Measurements from ENCODE around the gene OCEL1.

DNA sequence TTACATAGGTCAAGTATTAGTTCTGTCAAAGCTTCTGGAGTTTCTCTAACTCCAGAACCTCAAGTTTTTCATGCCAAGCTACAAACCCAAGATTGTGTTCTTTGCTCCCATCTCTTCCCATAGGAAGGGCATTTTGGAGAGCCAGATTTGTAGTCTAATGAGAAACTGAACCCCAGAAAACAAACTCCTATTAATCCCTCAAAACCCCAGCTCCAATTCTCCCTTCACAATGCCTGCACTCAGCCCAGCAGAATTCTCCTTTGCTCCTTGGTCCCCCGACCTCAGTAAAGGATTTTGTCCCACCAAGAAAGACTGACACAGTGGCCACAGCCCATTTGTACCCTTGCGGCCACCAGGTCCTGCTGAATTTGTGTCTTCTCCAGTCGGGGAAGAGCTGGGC, 30.1 kb downstream of the OCEL1 start:
- TF ChIP-seq POLR2A (IDR thresholded peaks at IDR 0.05; ENCODE audit: low read length) (no peak), FOXS1 (CRISPR knock-in tag; IDR thresholded peaks at IDR 0.05) (no peak), POLR2AphosphoS2 (conservative IDR thresholded peaks at IDR 0.05; ENCODE audit: low read length) (no peak), TFCP2L1 (CRISPR knock-in tag; IDR thresholded peaks at IDR 0.05) (no peak), RNF2 (IDR thresholded peaks at IDR 0.05; ENCODE audit: borderline replicate concordance, low read depth) (no peak), JUN (IDR thresholded peaks at IDR 0.05) (no peak)
- TF ChIP-seq, protein P1, sequence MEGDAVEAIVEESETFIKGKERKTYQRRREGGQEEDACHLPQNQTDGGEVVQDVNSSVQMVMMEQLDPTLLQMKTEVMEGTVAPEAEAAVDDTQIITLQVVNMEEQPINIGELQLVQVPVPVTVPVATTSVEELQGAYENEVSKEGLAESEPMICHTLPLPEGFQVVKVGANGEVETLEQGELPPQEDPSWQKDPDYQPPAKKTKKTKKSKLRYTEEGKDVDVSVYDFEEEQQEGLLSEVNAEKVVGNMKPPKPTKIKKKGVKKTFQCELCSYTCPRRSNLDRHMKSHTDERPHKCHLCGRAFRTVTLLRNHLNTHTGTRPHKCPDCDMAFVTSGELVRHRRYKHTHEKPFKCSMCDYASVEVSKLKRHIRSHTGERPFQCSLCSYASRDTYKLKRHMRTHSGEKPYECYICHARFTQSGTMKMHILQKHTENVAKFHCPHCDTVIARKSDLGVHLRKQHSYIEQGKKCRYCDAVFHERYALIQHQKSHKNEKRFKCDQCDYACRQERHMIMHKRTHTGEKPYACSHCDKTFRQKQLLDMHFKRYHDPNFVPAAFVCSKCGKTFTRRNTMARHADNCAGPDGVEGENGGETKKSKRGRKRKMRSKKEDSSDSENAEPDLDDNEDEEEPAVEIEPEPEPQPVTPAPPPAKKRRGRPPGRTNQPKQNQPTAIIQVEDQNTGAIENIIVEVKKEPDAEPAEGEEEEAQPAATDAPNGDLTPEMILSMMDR (IDR thresholded peaks at IDR 0.05) = no peak
- TF ChIP-seq, protein P2, sequence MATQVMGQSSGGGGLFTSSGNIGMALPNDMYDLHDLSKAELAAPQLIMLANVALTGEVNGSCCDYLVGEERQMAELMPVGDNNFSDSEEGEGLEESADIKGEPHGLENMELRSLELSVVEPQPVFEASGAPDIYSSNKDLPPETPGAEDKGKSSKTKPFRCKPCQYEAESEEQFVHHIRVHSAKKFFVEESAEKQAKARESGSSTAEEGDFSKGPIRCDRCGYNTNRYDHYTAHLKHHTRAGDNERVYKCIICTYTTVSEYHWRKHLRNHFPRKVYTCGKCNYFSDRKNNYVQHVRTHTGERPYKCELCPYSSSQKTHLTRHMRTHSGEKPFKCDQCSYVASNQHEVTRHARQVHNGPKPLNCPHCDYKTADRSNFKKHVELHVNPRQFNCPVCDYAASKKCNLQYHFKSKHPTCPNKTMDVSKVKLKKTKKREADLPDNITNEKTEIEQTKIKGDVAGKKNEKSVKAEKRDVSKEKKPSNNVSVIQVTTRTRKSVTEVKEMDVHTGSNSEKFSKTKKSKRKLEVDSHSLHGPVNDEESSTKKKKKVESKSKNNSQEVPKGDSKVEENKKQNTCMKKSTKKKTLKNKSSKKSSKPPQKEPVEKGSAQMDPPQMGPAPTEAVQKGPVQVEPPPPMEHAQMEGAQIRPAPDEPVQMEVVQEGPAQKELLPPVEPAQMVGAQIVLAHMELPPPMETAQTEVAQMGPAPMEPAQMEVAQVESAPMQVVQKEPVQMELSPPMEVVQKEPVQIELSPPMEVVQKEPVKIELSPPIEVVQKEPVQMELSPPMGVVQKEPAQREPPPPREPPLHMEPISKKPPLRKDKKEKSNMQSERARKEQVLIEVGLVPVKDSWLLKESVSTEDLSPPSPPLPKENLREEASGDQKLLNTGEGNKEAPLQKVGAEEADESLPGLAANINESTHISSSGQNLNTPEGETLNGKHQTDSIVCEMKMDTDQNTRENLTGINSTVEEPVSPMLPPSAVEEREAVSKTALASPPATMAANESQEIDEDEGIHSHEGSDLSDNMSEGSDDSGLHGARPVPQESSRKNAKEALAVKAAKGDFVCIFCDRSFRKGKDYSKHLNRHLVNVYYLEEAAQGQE (IDR thresholded peaks at IDR 0.05) = no peak
- TF ChIP-seq, protein P3, sequence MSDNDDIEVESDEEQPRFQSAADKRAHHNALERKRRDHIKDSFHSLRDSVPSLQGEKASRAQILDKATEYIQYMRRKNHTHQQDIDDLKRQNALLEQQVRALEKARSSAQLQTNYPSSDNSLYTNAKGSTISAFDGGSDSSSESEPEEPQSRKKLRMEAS (IDR thresholded peaks at IDR 0.05) = no peak
